Spleen (tissue), 11 donors: ENCODE data around the gene RNF114. TPM values are rescaled to one million over a fixed set of nuclear protein-coding genes. Genes with fewer than 3 reads are reported as not detected.

Experiments used
- DNase-seq: peaks from one replicate; pipeline ENCODE4 v3.0.0-alpha.2; 2020
- H3K27ac ChIP-seq, 8 donors: fragments of 200-600 bp; sonication (generic) in 7 of 8; 1 replicate in 4 of 8; 2 replicates in 4 of 8; pipeline versions ENCODE4 v1.5.0 to v1.8.0; 2016 to 2021; ENCODE audit warnings: inconsistent platforms in 4 of 8, mild to moderate bottlenecking in 4 of 8, moderate library complexity in 1 of 8
- H3K27me3 ChIP-seq, 7 donors: fragments of 200-600 bp; sonication (generic) in 6 of 7; replicated peaks in 1 of 7; 1 replicate in 4 of 7; 2 replicates in 3 of 7; pipeline versions ENCODE4 v1.5.0 to v1.8.0; 2016 to 2021; ENCODE audit warnings: inconsistent platforms in 3 of 7, mild to moderate bottlenecking in 1 of 7
- H3K36me3 ChIP-seq, 6 donors: fragments of 200-600 bp; sonication (generic) in 5 of 6; 1 replicate in 4 of 6; 2 replicates in 2 of 6; pipeline versions ENCODE4 v1.5.0 to v1.8.0; 2016 to 2021; ENCODE audit warnings: inconsistent platforms in 2 of 6
- H3K4me1 ChIP-seq, 6 donors: fragments of 200-600 bp; sonication (generic) in 5 of 6; 1 replicate in 3 of 6; 2 replicates in 3 of 6; pipeline versions ENCODE4 v1.5.0 to v1.8.0; 2016 to 2021; ENCODE audit warnings: inconsistent platforms in 3 of 6
- H3K4me3 ChIP-seq, 8 donors: fragments of 200-600 bp; sonication (generic) in 7 of 8; 1 replicate in 4 of 8; 2 replicates in 4 of 8; pipeline versions ENCODE4 v1.5.0 to v1.8.0; 2016 to 2021; ENCODE audit warnings: inconsistent platforms in 4 of 8, mild to moderate bottlenecking in 4 of 8, moderate library complexity in 2 of 8
- H3K9me3 ChIP-seq, 8 donors: fragments of 200-600 bp; sonication (generic) in 7 of 8; 1 replicate in 4 of 8; 2 replicates in 4 of 8; pipeline versions ENCODE4 v1.5.0 to v1.8.0; 2016 to 2021; ENCODE audit warnings: inconsistent platforms in 4 of 8
- CTCF ChIP-seq, 11 experiments: fragments of 200-600 bp in 7 of 11; fragments of 450-650 bp in 4 of 11; sonication (generic) in 4 of 11; IDR thresholded peaks in 8 of 11; conservative IDR thresholded peaks in 3 of 11; 1 replicate in 7 of 11; 2 replicates in 4 of 11; pipeline versions ENCODE4 v1.4.0 to v1.8.0; 2016 to 2021; ENCODE audit warnings: antibody characterized with exemption in 11 of 11, inconsistent platforms in 4 of 11, mild to moderate bottlenecking in 1 of 11
- POLR2A ChIP-seq, 3 donors: fragments of 450-650 bp; IDR thresholded peaks; one replicate each; pipeline ENCODE4 v1.5.1; 2017; ENCODE audit warnings: antibody characterized with exemption in 3 of 3, mild to moderate bottlenecking in 1 of 3
- POLR2AphosphoS5 ChIP-seq, 3 donors: sonication (generic); formaldehyde crosslinking; IDR thresholded peaks; one replicate each; pipeline ENCODE4 v1.5.1; 2017; ENCODE audit warnings: antibody characterized with exemption in 3 of 3
- WGBS, 5 donors: extraction: QIAGEN DNeasy Blood & Tissue Kit in 3 of 5; methylation state at CpG; one replicate each; pipeline versions ENCODE4 v1.1.5 to v1.1.7; 2013 to 2018; 5-methylcytosine and 5-hydroxymethylcytosine counted together
- intact Hi-C: fragments of 100-400 bp; cut with DNase I; formaldehyde crosslinking; loops from one replicate; pipeline ENCODE4 v1.15.0; 2023; ENCODE audit warnings: low total_unique reads
- polyA plus RNA-seq, 3 donors: library from polyadenylated mRNA; stranded (reverse); fragments of 200-250 nt; gene quantifications; one replicate each; pipeline ENCODE4 v1.2.1, GENCODE V29; 2013
- total RNA-seq, 7 donors: library from RNA; depleted of rRNA in 3 of 7; stranded (reverse); fragments of >200 nt in 3 of 7; fragmentation: NEBNext Ultra II Directional in 4 of 7; extraction: Animal tissue kit (Norgen Biotek cat#: 25700) in 4 of 7; gene quantifications; one replicate each; pipeline versions ENCODE4 v1.1.0 to v1.2.1, GENCODE V29; 2016 to 2021
- donor health status: healthy with polysubstance abuse.
- donor health status: DM: no; HTN: no; CAD: no; lungs with moderate emphysema.
- donor health status: DM: no; HTN: no; CAD: no.
- donor health status: Bipolar disorder and iron deficiency.
- donor health status: healthy.
- donor health status: DM: no; HTN: no; CAD: no.
- donor health status: DM: yes; HTN: yes; CAD: no.

Gene RNF114
- total and polyA plus RNA-seq, 10 donors, result 35.5 to 246 (median 108) TPM

GRCh38 chr20:49981218-49982071, 45.2 kb downstream of the RNF114 start:
- H3K27ac ChIP-seq, result peak overlapping the region in 5 of 8 donors; percentile 52 to 83 (median 82)
- peaks cover 0 to 17% (median 0%) of the 10 kb centered on the region in 7 donors for H3K27me3 ChIP-seq
- intact Hi-C loops, result loop anchor here (2.0 kb wide), 1 partner anchor 89 kb away; no protein-coding TSS in a partner anchor

GRCh38 chr20:49982072-49982345, 45.8 kb downstream of the RNF114 start:
- WGBS, 5 donors, result 11 to 30% (median 18%) methylated on average over 12 of the region's 12 CpGs
- TF ChIP-seq CTCF (IDR thresholded peaks at IDR 0.05 in 8 of 11, conservative IDR thresholded peaks at IDR 0.05 in 3 of 11) (no peak), POLR2AphosphoS5 (IDR thresholded peaks at IDR 0.05) (no peak), POLR2A (IDR thresholded peaks at IDR 0.05) (no peak)
- intact Hi-C loops, result no loop called here
- Histone ChIP-seq H3K4me1 (peaks cover 0 to 72% (median 46%) of the 10 kb centered on the region in 6 donors), H3K9me3 (no peaks in the 10 kb centered on the region), H3K4me3 (peak overlapping the region in 6 of 8 donors; percentile 42 to 70 (median 52)), H3K27ac (peak overlapping the region in 7 of 8 donors; percentile 9 to 83 (median 81)), H3K27me3 (peaks cover 0 to 17% (median 0%) of the 10 kb centered on the region in 7 donors), H3K36me3 (no peaks in the 10 kb centered on the region)
- DNase-seq, result no peak

More at GRCh38 chr20:49981218-49982071, 45.2 kb downstream of the RNF114 start:
- Histone ChIP-seq H3K36me3 (no peaks in the 10 kb centered on the region), H3K4me3 (peak overlapping the region in 1 of 8 donors; percentile 70), H3K9me3 (no peaks in the 10 kb centered on the region), H3K4me1 (peaks cover 0 to 66% (median 44%) of the 10 kb centered on the region in 6 donors)
- TF ChIP-seq POLR2A (IDR thresholded peaks at IDR 0.05) (no peak), POLR2AphosphoS5 (IDR thresholded peaks at IDR 0.05) (no peak), CTCF (IDR thresholded peaks at IDR 0.05 in 8 of 11, conservative IDR thresholded peaks at IDR 0.05 in 3 of 11) (no peak)
- DNase-seq, result no peak
- 84 to 95% (median 88%) methylated on average over 22 to 23 of the region's 23 CpGs for WGBS, 5 donors

- Histone ChIP-seq H3K4me1 (peaks cover 0 to 74% (median 49%) of the 10 kb centered on the region in 6 donors), H3K4me3 (peak within 1 kb of the TSS; percentile 35 to 70 (median 51)), H3K27me3 (peaks cover 0 to 17% (median 0%) of the 10 kb centered on the region in 7 donors), H3K27ac (peak within 1 kb of the TSS in 7 of 8 donors; percentile 71 to 83 (median 81)), H3K36me3 (peaks cover 0 to under 1% (median 0%) of the 10 kb centered on the region in 6 donors), H3K9me3 (no peaks in the 10 kb centered on the region)
- peak; percentile 94 for DNase-seq
- TF ChIP-seq POLR2AphosphoS5 (IDR thresholded peaks at IDR 0.05) (peak; percentile 96 to 98 (median 97)), POLR2A (IDR thresholded peaks at IDR 0.05) (peak in 2 of 3 donors; percentile 79 to 90), CTCF (IDR thresholded peaks at IDR 0.05 in 8 of 11, conservative IDR thresholded peaks at IDR 0.05 in 3 of 11) (peak in 10 of 11 experiments; percentile 10 to 71 (median 56))
- intact Hi-C loops, result no loop called here
- WGBS, 5 donors, result 1 to 2% (median 2%) methylated on average over 7 to 90 of the region's 90 CpGs
Measured at GRCh38 chr20:49982346-49983122, 46.3 kb downstream of the RNF114 start, which contains the start of gene SNAI1. TSS of gene SNAI1 (plus strand) at chr20:49982980. CDS start at chr20:49983060, 80 bp downstream.
